ENCODE measurements around the gene MEIS2.

Gene MEIS2

GRCh38 chr15:37020852-37021251 is 79.5 kb downstream of the MEIS2 start:
- ChIA-PET POLR2A (no interaction called here), CTCF (interaction anchor here (1.7 kb wide), 1 partner anchor 8 kb away, joined by 4 read pairs; no protein-coding TSS in a partner anchor)
- no peak for DNase-seq (ENCODE audit: extremely low spot score)
- TF ChIP-seq CTCF (IDR thresholded peaks at IDR 0.05; ENCODE audit: control extremely low read depth, extremely low read depth, low read depth, missing control alignments): no peak

GRCh38 chr15:37019479-37020433 is 80.6 kb downstream of the MEIS2 start:
- no peak for TF ChIP-seq CTCF (IDR thresholded peaks at IDR 0.05; ENCODE audit: control extremely low read depth, extremely low read depth, low read depth, missing control alignments)
- DNase-seq (ENCODE audit: extremely low spot score): no peak
- POLR2A ChIA-PET: no interaction called here
- CTCF ChIA-PET: interaction anchor here (0.9 to 1.7 kb wide), 2 partner anchors 9 to 21 kb away, joined by 3 to 4 read pairs; no protein-coding TSS in a partner anchor

GRCh38 chr15:37017031-37017625 is 83.2 kb downstream of the MEIS2 start:
- POLR2A ChIA-PET: no interaction called here
- no peak for TF ChIP-seq CTCF (IDR thresholded peaks at IDR 0.05; ENCODE audit: control extremely low read depth, extremely low read depth, low read depth, missing control alignments)

GRCh38 chr15:37016231-37016630 is 84.1 kb downstream of the MEIS2 start:
- DNase-seq (ENCODE audit: extremely low spot score): no peak
- CTCF ChIA-PET: no interaction called here
- POLR2A ChIA-PET: no interaction called here
- TF ChIP-seq CTCF (IDR thresholded peaks at IDR 0.05; ENCODE audit: control extremely low read depth, extremely low read depth, low read depth, missing control alignments): no peak

More at GRCh38 chr15:37017031-37017625, 83.2 kb downstream of the MEIS2 start:
- CTCF ChIA-PET: no interaction called here
- no peak for DNase-seq (ENCODE audit: extremely low spot score)

- POLR2A ChIA-PET: no interaction called here
- no peak for TF ChIP-seq CTCF (IDR thresholded peaks at IDR 0.05; ENCODE audit: control extremely low read depth, extremely low read depth, low read depth, missing control alignments)
- no peak for DNase-seq (ENCODE audit: extremely low spot score)
- CTCF ChIA-PET: interaction anchor here (1.3 kb wide), 1 partner anchor 123 kb away, joined by 3 read pairs; no protein-coding TSS in a partner anchor
Measured at GRCh38 chr15:37015451-37015850, 84.9 kb downstream of the MEIS2 start.

- no peak for TF ChIP-seq CTCF (IDR thresholded peaks at IDR 0.05; ENCODE audit: control extremely low read depth, extremely low read depth, low read depth, missing control alignments)
- CTCF ChIA-PET: interaction anchor here (1.1 to 1.3 kb wide), 2 partner anchors 13 to 124 kb away, joined by 3 read pairs; no protein-coding TSS in a partner anchor
- DNase-seq (ENCODE audit: extremely low spot score): no peak
- POLR2A ChIA-PET: no interaction called here
Measured at GRCh38 chr15:37015035-37015434, 85.3 kb downstream of the MEIS2 start.

Measured in GM10248 (cell line).